SK-N-SH (cell line): ENCODE results near the gene DCUN1D2. TPM values are rescaled to one million over a fixed set of nuclear protein-coding genes. Genes with fewer than 3 reads are reported as not detected.

Source experiments
- CTCF ChIA-PET: fragments of 300-600, 350-600 bp; formaldehyde crosslinking; extraction: SDS; loops from one replicate; lab custom pipeline; 2021; lab: Yijun Ruan, JAX
- POLR2A ChIA-PET: fragments of 350-600 bp; sonication (Branson Sonifier 250); formaldehyde crosslinking; extraction: SDS; loops from one replicate; lab custom pipeline; 2020; ENCODE audit warnings: antibody characterized with exemption, inconsistent platforms; lab: Yijun Ruan, JAX
- DNase-seq: peaks from one replicate; pipeline ENCODE4 v3.0.0; 2012
- H2AFZ ChIP-seq: fragments of 200-600 bp; sonication (generic); 2 replicates; pipeline ENCODE4 v1.8.1; 2016; ENCODE audit warnings: antibody characterized with exemption, mild to moderate bottlenecking, low read depth
- H3F3A ChIP-seq: fragments of 200-600 bp; sonication (generic); replicated peaks from 2 replicates; pipeline ENCODE3; 2016; ENCODE audit warnings: antibody characterized with exemption, mild to moderate bottlenecking; ENCODE audit not compliant: insufficient read depth
- H3K27ac ChIP-seq, 2 experiments: fragments of 200-500 bp in 1 of 2; fragments of 200-600 bp in 1 of 2; sonication (Bioruptor generic) in 1 of 2; sonication (generic), shearing (Covaris generic) in 1 of 2; 2 replicates each; pipeline versions ENCODE4 v1.5.1 to v1.6.1; 2014 to 2016; ENCODE audit warnings: low read depth in 2 of 2, inconsistent platforms in 1 of 2, low read length in 1 of 2, mild to moderate bottlenecking in 1 of 2, mixed read lengths in 1 of 2
- H3K27me3 ChIP-seq: fragments of 200-600 bp; sonication (generic), shearing (Covaris generic); 2 replicates; pipeline ENCODE4 v1.6.1; 2016; ENCODE audit warnings: mixed run types; ENCODE audit not compliant: insufficient read depth
- H3K36me3 ChIP-seq, 2 experiments: fragments of 200-500 bp in 1 of 2; fragments of 200-600 bp in 1 of 2; sonication (Bioruptor generic) in 1 of 2; sonication (generic) in 1 of 2; replicated peaks in 1 of 2; 2 replicates each; pipeline versions ENCODE3 to v1.5.1; 2014 to 2016; ENCODE audit warnings: low read length in 1 of 2, mild to moderate bottlenecking in 1 of 2; ENCODE audit not compliant: insufficient read depth in 2 of 2, control insufficient read depth in 1 of 2
- H3K4me1 ChIP-seq, 2 experiments: fragments of 200-500 bp in 1 of 2; fragments of 200-600 bp in 1 of 2; sonication (Bioruptor generic) in 1 of 2; sonication (generic), shearing (Covaris generic) in 1 of 2; 2 replicates each; pipeline versions ENCODE4 v1.5.1 to v1.6.1; 2014 to 2016; ENCODE audit warnings: low read depth in 1 of 2, low read length in 1 of 2, mixed run types in 1 of 2; ENCODE audit not compliant: insufficient read depth in 2 of 2, control insufficient read depth in 1 of 2
- H3K4me2 ChIP-seq: fragments of 200-600 bp; sonication (generic), shearing (Covaris generic); 2 replicates; pipeline ENCODE4 v1.6.1; 2017; ENCODE audit warnings: mixed run types
- H3K4me3 ChIP-seq, 2 experiments: fragments of 200-500 bp in 1 of 2; fragments of 200-600 bp in 1 of 2; sonication (Bioruptor generic) in 1 of 2; sonication (generic), shearing (Covaris generic) in 1 of 2; 2 replicates each; pipeline versions ENCODE4 v1.5.1 to v1.8.1; 2014 to 2016; ENCODE audit warnings: low read depth in 2 of 2, inconsistent platforms in 1 of 2, low read length in 1 of 2, mild to moderate bottlenecking in 1 of 2, mixed read lengths in 1 of 2, moderate library complexity in 1 of 2
- H3K79me2 ChIP-seq: fragments of 200-600 bp; sonication (generic); 2 replicates; pipeline ENCODE4 v1.8.1; 2017; ENCODE audit warnings: mild to moderate bottlenecking; ENCODE audit not compliant: insufficient read depth
- H3K9ac ChIP-seq: fragments of 200-600 bp; sonication (generic); 2 replicates; pipeline ENCODE4 v1.6.1; 2017; ENCODE audit warnings: mixed run types
- H3K9me2 ChIP-seq: fragments of 200-600 bp; sonication (generic); 2 replicates; pipeline ENCODE4 v1.6.1; 2017; ENCODE audit warnings: mixed run types
- H3K9me3 ChIP-seq: fragments of 200-600 bp; sonication (generic); 2 replicates; pipeline ENCODE4 v1.6.1; 2017; ENCODE audit warnings: mixed run types, mild to moderate bottlenecking, moderate library complexity
- H4K20me1 ChIP-seq: fragments of 200-600 bp; sonication (generic); 2 replicates; pipeline ENCODE4 v1.6.1; 2017; ENCODE audit warnings: mild to moderate bottlenecking, mixed run types; ENCODE audit not compliant: insufficient read depth
- CHD2 ChIP-seq: fragments of 150-350 bp; IDR thresholded peaks from 2 replicates; pipeline ENCODE4 v1.6.1; 2018; ENCODE audit warnings: low read length; ENCODE audit not compliant: partially characterized antibody
- ELF1 ChIP-seq: IDR thresholded peaks from 2 replicates; pipeline ENCODE4 v1.4.0; 2012
- EP300 ChIP-seq, 2 experiments: IDR thresholded peaks; 2 replicates each; pipeline versions ENCODE4 v1.4.0 to v1.6.1; 2012; ENCODE audit warnings: borderline replicate concordance in 1 of 2, low read depth in 1 of 2, low read length in 1 of 2
- FOXJ3 ChIP-seq: sonication (generic); formaldehyde crosslinking; IDR thresholded peaks from 2 replicates; pipeline ENCODE4 v1.5.1; 2020; ENCODE audit warnings: mild to moderate bottlenecking, missing genetic modification reagents
- FOXM1 ChIP-seq: IDR thresholded peaks from 2 replicates; pipeline ENCODE4 v1.4.0; 2012; ENCODE audit warnings: low read depth, mild to moderate bottlenecking
- GATA2 ChIP-seq: sonication (generic); formaldehyde crosslinking; IDR thresholded peaks from 2 replicates; pipeline ENCODE4 v1.5.0; 2020; ENCODE audit warnings: mild to moderate bottlenecking, missing genetic modification reagents
- IRF3 ChIP-seq: fragments of 150-350 bp; IDR thresholded peaks from 2 replicates; pipeline ENCODE4 v1.6.1; 2016; ENCODE audit warnings: mild to moderate bottlenecking, low read depth, low read length
- MXI1 ChIP-seq: IDR thresholded peaks from 2 replicates; pipeline ENCODE4 v1.6.1; 2012; ENCODE audit warnings: mild to moderate bottlenecking, low read depth, low read length, improper control_type of control experiment
- NFIC ChIP-seq: IDR thresholded peaks from 2 replicates; pipeline ENCODE4 v1.4.0; 2012; ENCODE audit warnings: borderline replicate concordance
- POLR2AphosphoS5 ChIP-seq: IDR thresholded peaks from 2 replicates; pipeline ENCODE4 v1.6.1; 2012; ENCODE audit warnings: low read depth, low read length
- RCOR1 ChIP-seq: fragments of 150-350 bp; IDR thresholded peaks from 2 replicates; pipeline ENCODE4 v1.6.1; 2017; ENCODE audit warnings: antibody characterized with exemption, low read length
- REST ChIP-seq: IDR thresholded peaks from 2 replicates; pipeline ENCODE4 v1.6.1; 2012; ENCODE audit warnings: mild to moderate bottlenecking, low read depth, low read length, moderate library complexity
- RXRA ChIP-seq: IDR thresholded peaks from 2 replicates; pipeline ENCODE4 v1.4.0; 2012; ENCODE audit warnings: low read depth, mild to moderate bottlenecking, borderline replicate concordance
- SIN3A ChIP-seq: IDR thresholded peaks from 2 replicates; pipeline ENCODE4 v1.6.1; 2012; ENCODE audit warnings: low read depth, mild to moderate bottlenecking, low read length, moderate library complexity, borderline replicate concordance
- TCF12 ChIP-seq: IDR thresholded peaks from 2 replicates; pipeline ENCODE4 v1.4.0; 2012
- USF2 ChIP-seq: fragments of 150-350 bp; IDR thresholded peaks from 2 replicates; pipeline ENCODE4 v1.6.1; 2017; ENCODE audit warnings: antibody characterized with exemption, low read length, low read depth, borderline replicate concordance
- YY1 ChIP-seq: IDR thresholded peaks from 2 replicates; pipeline ENCODE4 v1.4.0; 2012; ENCODE audit warnings: low read depth, mild to moderate bottlenecking
- WGBS: methylation state at CpG from one replicate; pipeline ENCODE4 v1.1.6; 2017; ENCODE audit warnings: low lambda C conversion rate; 5-methylcytosine and 5-hydroxymethylcytosine counted together
- polyA plus RNA-seq, 3 experiments: library from polyadenylated mRNA; depleted of rRNA; stranded (reverse); fragments of >200 nt; gene quantifications; 2 replicates each; pipeline ENCODE4 v1.2.3, GENCODE V29; 2012
- TF ChIP-seq, protein P1 (sequence below): IDR thresholded peaks from 2 replicates; pipeline ENCODE4 v1.4.0; 2012; ENCODE audit warnings: low read depth

The DCUN1D2 gene
- polyA plus RNA-seq, 1 of the 3 experiments (the other 2 are of a cell fraction): 11.0 TPM

- Histone ChIP-seq H3K4me2 (no peak overlapping the region), H4K20me1 (0 out of 2 replicates have a peak, but pooled peaks cover 4% of the 10 kb centered on the region), H3K9me3 (no peaks in the 10 kb centered on the region), H3K79me2 (peaks cover 11% of the 10 kb centered on the region; the same call in 1 of the 2 replicates), H3K9ac (no peak overlapping the region), H3K27me3 (no peaks in the 10 kb centered on the region), H3F3A (peaks cover 2% of the 10 kb centered on the region), H3K36me3 (peaks cover 13 to 29% of the 10 kb centered on the region in 2 experiments), H2AFZ (no peak overlapping the region), H3K4me1 (no peaks in the 10 kb centered on the region), H3K4me3 (no peak overlapping the region), H3K27ac (no peak overlapping the region), H3K9me2 (no peaks in the 10 kb centered on the region)
- 97% methylated on average over 7 of the region's 7 CpGs for WGBS
- TF ChIP-seq SIN3A (no peak), RCOR1 (no peak), POLR2AphosphoS5 (no peak), ELF1 (no peak), REST (no peak), USF2 (no peak), YY1 (no peak), RXRA (no peak), GATA2 (no peak), NFIC (no peak), EP300 (IDR thresholded peaks at IDR 0.05; ENCODE audit: borderline replicate concordance in 1 of 2, low read depth in 1 of 2, low read length in 1 of 2) (no peak), MXI1 (no peak), IRF3 (no peak), CHD2 (no peak), FOXJ3 (CRISPR knock-in tag) (no peak), FOXM1 (no peak), TCF12 (no peak)
- TF ChIP-seq, protein P1, sequence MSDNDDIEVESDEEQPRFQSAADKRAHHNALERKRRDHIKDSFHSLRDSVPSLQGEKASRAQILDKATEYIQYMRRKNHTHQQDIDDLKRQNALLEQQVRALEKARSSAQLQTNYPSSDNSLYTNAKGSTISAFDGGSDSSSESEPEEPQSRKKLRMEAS: no peak
- no peak for DNase-seq
- ChIA-PET CTCF (interaction anchor here (0.8 to 1.2 kb wide), 3 partner anchors 10 to 92 kb away, joined by 3 to 5 read pairs (median 3); no protein-coding TSS in a partner anchor), POLR2A (no interaction called here)
These were observed 20.9 kb downstream of the DCUN1D2 start for GRCh38 chr13:113469582-113469981.
